HFFc6 (cell line): ENCODE data around the gene MOK. TPM values are rescaled to one million over a fixed set of nuclear protein-coding genes. Genes with fewer than 3 reads are reported as not detected.

Experiments
- DNase-seq: peaks from one replicate; pipeline ENCODE4 v3.0.0-alpha.2; 2018
- H3K27ac Mint-ChIP-seq: 2 replicates; pipeline ENCODE4 v1.8.0; 2020; ENCODE audit warnings: mild to moderate bottlenecking, mixed read lengths
- H3K27me3 Mint-ChIP-seq: 2 replicates; pipeline ENCODE4 v1.8.0; 2021; ENCODE audit warnings: mild to moderate bottlenecking, moderate library complexity, mixed read lengths; ENCODE audit not compliant: insufficient read depth
- H3K36me3 Mint-ChIP-seq: 2 replicates; pipeline ENCODE4 v1.8.0; 2021; ENCODE audit warnings: low read depth, mixed read lengths
- H3K4me1 Mint-ChIP-seq: 2 replicates; pipeline ENCODE4 v1.8.0; 2020; ENCODE audit warnings: low read depth, mixed read lengths
- H3K4me3 Mint-ChIP-seq: 2 replicates; pipeline ENCODE4 v1.8.0; 2020; ENCODE audit warnings: mild to moderate bottlenecking, moderate library complexity, mixed read lengths
- H3K9me3 Mint-ChIP-seq: 2 replicates; pipeline ENCODE4 v1.8.0; 2020; ENCODE audit warnings: mild to moderate bottlenecking, mixed read lengths
- total RNA-seq, 6 experiments: library from RNA; stranded (reverse); fragmentation: NEBNext Ultra II Directional; extraction: Animal tissue kit (Norgen Biotek cat#: 25700); gene quantifications; 2 replicates in 1 of 6; 3 replicates in 5 of 6; pipeline ENCODE4 v1.2.3, GENCODE V29; 2021
- TF ChIP-seq, protein P1 (sequence below): fragments of 200-600 bp; sonication (generic); IDR thresholded peaks from 2 replicates; pipeline ENCODE4 v1.5.0; 2021; ENCODE audit warnings: antibody characterized with exemption, mild to moderate bottlenecking

Gene MOK
- total RNA-seq, 6 experiments from 2014 or later: 11.5 to 18.7 (median 14.8) TPM

DNA sequence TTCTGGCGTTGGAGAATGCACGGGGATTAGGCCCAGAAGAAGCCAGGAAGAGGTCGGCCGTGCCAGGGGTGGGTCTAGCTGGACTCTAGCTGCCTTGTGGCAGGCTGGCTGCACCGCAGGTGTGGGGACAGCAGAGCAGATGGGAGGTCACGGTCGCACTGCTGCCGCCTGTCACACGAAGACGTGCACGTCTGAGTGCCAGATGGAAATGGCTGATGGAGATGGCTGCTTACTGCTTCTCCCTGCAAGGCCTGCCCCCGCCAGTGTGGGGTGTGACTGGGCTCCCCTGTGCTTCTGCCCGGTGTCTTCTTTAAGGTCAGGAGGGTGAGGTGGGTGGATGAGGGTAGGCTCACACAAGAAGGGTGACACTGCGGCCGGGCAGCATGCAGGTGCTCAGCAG lies 79.0 kb downstream of the MOK start:
- no peak overlapping the region for H3K27ac Mint-ChIP-seq
- no peaks in the 10 kb centered on the region for H3K9me3 Mint-ChIP-seq
- H3K36me3 Mint-ChIP-seq: peaks cover 31% of the 10 kb centered on the region
- TF ChIP-seq, protein P1, sequence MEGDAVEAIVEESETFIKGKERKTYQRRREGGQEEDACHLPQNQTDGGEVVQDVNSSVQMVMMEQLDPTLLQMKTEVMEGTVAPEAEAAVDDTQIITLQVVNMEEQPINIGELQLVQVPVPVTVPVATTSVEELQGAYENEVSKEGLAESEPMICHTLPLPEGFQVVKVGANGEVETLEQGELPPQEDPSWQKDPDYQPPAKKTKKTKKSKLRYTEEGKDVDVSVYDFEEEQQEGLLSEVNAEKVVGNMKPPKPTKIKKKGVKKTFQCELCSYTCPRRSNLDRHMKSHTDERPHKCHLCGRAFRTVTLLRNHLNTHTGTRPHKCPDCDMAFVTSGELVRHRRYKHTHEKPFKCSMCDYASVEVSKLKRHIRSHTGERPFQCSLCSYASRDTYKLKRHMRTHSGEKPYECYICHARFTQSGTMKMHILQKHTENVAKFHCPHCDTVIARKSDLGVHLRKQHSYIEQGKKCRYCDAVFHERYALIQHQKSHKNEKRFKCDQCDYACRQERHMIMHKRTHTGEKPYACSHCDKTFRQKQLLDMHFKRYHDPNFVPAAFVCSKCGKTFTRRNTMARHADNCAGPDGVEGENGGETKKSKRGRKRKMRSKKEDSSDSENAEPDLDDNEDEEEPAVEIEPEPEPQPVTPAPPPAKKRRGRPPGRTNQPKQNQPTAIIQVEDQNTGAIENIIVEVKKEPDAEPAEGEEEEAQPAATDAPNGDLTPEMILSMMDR: no peak
- no peak overlapping the region for H3K4me3 Mint-ChIP-seq
- no peak for DNase-seq
- H3K27me3 Mint-ChIP-seq: peaks cover 2% of the 10 kb centered on the region; the same call in 1 of the 2 replicates
- H3K4me1 Mint-ChIP-seq: peaks cover 7% of the 10 kb centered on the region

- no peak overlapping the region for H3K27ac Mint-ChIP-seq
Measured at GRCh38 chr14:102225386-102225785, 79.6 kb downstream of the MOK start.

DNA sequence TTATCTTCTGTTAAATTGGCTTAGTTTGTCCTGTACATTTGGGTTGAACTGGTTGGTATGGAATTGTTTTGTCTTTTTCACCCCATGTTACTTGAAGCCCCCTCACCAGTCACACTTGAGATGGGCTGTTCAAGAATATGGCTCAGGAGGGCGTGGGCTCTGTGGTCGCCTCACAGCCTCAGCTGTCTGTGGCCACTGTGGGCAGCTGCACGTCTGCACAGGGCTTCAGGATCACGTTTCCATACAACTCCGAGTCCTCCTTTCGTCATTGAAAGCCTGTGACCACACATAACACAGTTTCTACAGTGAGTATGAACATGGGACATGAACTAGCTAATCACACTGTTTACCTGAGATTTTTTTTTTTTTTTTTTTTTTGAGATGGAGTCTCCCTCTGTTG lies 81.3 kb downstream of the MOK start:
- TF ChIP-seq, protein P1: no peak
- DNase-seq: no peak
- Mint-ChIP-seq H3K4me1 (peaks cover 12% of the 10 kb centered on the region), H3K4me3 (no peak overlapping the region), H3K36me3 (peaks cover 19% of the 10 kb centered on the region), H3K27ac (no peak overlapping the region), H3K27me3 (peaks cover 7% of the 10 kb centered on the region), H3K9me3 (no peaks in the 10 kb centered on the region)

More at GRCh38 chr14:102225386-102225785, 79.6 kb downstream of the MOK start:
- peaks cover 26% of the 10 kb centered on the region for H3K36me3 Mint-ChIP-seq
- peaks cover 2% of the 10 kb centered on the region; the same call in 1 of the 2 replicates for H3K27me3 Mint-ChIP-seq
- no peaks in the 10 kb centered on the region for H3K9me3 Mint-ChIP-seq
- DNase-seq: no peak
- peaks cover 12% of the 10 kb centered on the region for H3K4me1 Mint-ChIP-seq
- TF ChIP-seq, protein P1: no peak
- H3K4me3 Mint-ChIP-seq: no peak overlapping the region

DNA sequence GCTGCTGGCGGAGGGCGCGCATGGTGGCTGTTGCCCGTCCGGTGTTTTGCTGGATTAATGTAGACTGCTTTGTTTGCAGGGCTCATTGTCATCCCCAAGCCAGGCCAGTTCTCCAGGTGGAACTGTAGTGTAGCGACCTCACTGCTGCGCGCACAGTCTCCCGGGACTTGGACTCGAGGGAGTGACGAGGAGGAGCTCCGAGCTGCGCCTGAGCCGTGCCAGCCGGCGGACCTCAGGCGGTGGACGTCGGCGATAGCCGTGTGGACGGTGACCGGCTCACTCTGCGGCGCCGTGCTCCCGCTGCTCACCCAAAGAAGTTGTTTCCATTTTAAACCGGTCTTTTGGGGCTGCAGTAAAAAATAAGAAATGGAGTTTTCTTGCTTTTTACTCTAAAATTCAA lies 82.2 kb downstream of the MOK start:
- Mint-ChIP-seq H3K27me3 (peaks cover 7% of the 10 kb centered on the region), H3K36me3 (peaks cover 22% of the 10 kb centered on the region), H3K4me3 (no peak overlapping the region), H3K9me3 (no peaks in the 10 kb centered on the region), H3K4me1 (peaks cover 12% of the 10 kb centered on the region), H3K27ac (no peak overlapping the region)
- DNase-seq: no peak
- TF ChIP-seq, protein P1: no peak

DNA sequence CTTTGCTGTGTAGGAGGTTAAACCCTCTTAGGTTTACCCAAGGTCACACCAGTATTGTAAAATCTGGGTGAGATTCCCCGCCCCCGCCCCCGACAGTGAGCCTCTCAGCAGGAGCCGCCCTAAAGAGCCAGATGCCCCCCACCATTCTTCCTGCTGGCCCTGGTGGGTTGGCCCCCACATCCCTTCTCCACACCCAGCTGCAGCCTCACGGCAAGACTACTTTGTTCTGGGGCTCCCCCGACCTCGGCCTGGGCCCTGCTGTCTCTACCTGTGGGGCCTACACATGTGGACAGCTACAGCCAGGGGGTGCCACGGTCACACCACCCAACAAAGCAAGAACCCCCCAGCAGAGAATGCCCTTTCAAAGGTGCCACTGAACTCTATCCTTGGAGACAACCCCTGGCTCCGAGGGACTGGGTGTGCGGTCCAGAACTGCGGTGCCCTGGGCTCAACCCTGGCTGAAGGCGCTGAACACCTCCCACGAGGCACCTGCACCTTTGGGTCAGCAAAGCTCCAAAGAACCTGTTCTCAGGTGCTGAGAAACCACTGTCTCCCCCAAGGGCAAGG lies 82.9 kb downstream of the MOK start:
- Mint-ChIP-seq H3K27ac (peak overlapping the region; percentile 48; the same call in 1 of the 2 replicates), H3K36me3 (peaks cover 28% of the 10 kb centered on the region), H3K27me3 (peaks cover 7% of the 10 kb centered on the region; the same call in 1 of the 2 replicates), H3K4me1 (peaks cover 12% of the 10 kb centered on the region), H3K9me3 (no peaks in the 10 kb centered on the region), H3K4me3 (no peak overlapping the region)
- DNase-seq: no peak
- TF ChIP-seq, protein P1: no peak
